GM10266 (cell line): Measurements from ENCODE around the gene ZC3H4.

Experiments used
- DNase-seq: peaks from one replicate; pipeline ENCODE4 v3.0.0; 2012; ENCODE audit errors: extremely low spot score
- CTCF ChIP-seq: IDR thresholded peaks from 2 replicates; pipeline ENCODE4 v1.5.1; 2012; ENCODE audit warnings: mild to moderate bottlenecking, low read depth; ENCODE audit not compliant: control insufficient read depth, insufficient read depth; ENCODE audit errors: missing control alignments

Gene ZC3H4

GRCh38 chr19:47020132-47020805, 93.3 kb downstream of the ZC3H4 start:
- DNase-seq, result no peak
- no peak for TF ChIP-seq CTCF

GRCh38 chr19:47019431-47020041, 94.0 kb downstream of the ZC3H4 start, which contains the start of gene NPAS1:
Gene NPAS1 (plus strand): TSS chr19:47019837. CDS start chr19:47021048, 1,211 bp downstream.
- no peak for TF ChIP-seq CTCF
- peak; percentile 70 for DNase-seq

- no peak for DNase-seq
- no peak for TF ChIP-seq CTCF
Measured at GRCh38 chr19:47018923-47019322, 94.7 kb downstream of the ZC3H4 start.
